Panc1 (cell line): ENCODE data around the gene ASF1B. TPM values are rescaled to one million over a fixed set of nuclear protein-coding genes. Genes with fewer than 3 reads are reported as not detected.
A peak's percentile ranks its signal among the peaks of the same experiment; 100 is the strongest.

Experiments
- ATAC-seq: fragments of 200-7000 bp; cut with Tn5 transposase; 2 replicates; pipeline ENCODE4 v1.9.1; 2020; ENCODE audit warnings: mild to moderate bottlenecking, moderate library complexity
- BruUV-seq: library from RNA; stranded (reverse); fragments of 400-500 nt; replicated peaks from 2 replicates; lab custom pipeline; 2021; lab: Mats Ljungman, UMichigan
- CTCF ChIA-PET: fragments of 300-600 bp; sonication (Branson Sonifier 250); formaldehyde crosslinking; loops from one replicate; lab custom pipeline; 2022; ENCODE audit warnings: antibody characterized with exemption; lab: Charles Lee
- POLR2A ChIA-PET: fragments of 300-600 bp; sonication (Branson Sonifier 250); formaldehyde crosslinking; loops from one replicate; lab custom pipeline; 2022; ENCODE audit warnings: antibody characterized with exemption; lab: Charles Lee
- DNase-seq: peaks from one replicate; pipeline ENCODE4 v3.0.0-alpha.2; 2010; ENCODE audit warnings: low read depth, low spot score
- H3K27ac ChIP-seq: 2 replicates; pipeline ENCODE4 v1.5.1; 2011; ENCODE audit warnings: mild to moderate bottlenecking, low read length, inconsistent platforms
- H3K27me3 ChIP-seq: fragments of 200-500 bp; sonication (Bioruptor generic); 2 replicates; pipeline ENCODE4 v1.6.0; 2014; ENCODE audit warnings: low read length, inconsistent platforms; ENCODE audit not compliant: control insufficient read depth, insufficient read depth
- H3K36me3 ChIP-seq: fragments of 200-500 bp; sonication (Bioruptor generic); 2 replicates; pipeline ENCODE4 v1.5.1; 2014; ENCODE audit warnings: inconsistent platforms, mild to moderate bottlenecking, low read length, moderate library complexity; ENCODE audit not compliant: control insufficient read depth, insufficient read depth
- H3K4me1 ChIP-seq: 2 replicates; pipeline ENCODE4 v1.5.1; 2011; ENCODE audit warnings: inconsistent platforms, mild to moderate bottlenecking, low read length, moderate library complexity; ENCODE audit not compliant: control insufficient read depth, insufficient read depth
- H3K4me3 ChIP-seq, 2 experiments: 2 replicates each; pipeline ENCODE4 v1.5.1; 2011 to 2012; ENCODE audit warnings: low read depth in 2 of 2, low read length in 2 of 2, mild to moderate bottlenecking in 2 of 2, inconsistent platforms in 1 of 2, moderate library complexity in 1 of 2
- H3K9me3 ChIP-seq: fragments of 200-500 bp; sonication (Bioruptor generic); 2 replicates; pipeline ENCODE4 v1.5.1; 2014; ENCODE audit warnings: low read depth, mild to moderate bottlenecking, inconsistent platforms, low read length, moderate library complexity; ENCODE audit not compliant: control insufficient read depth, insufficient read depth
- CTCF ChIP-seq: fragments of 450-650 bp; IDR thresholded peaks from 2 replicates; pipeline ENCODE4 v1.5.1; 2017; ENCODE audit warnings: mild to moderate bottlenecking
- POLR2AphosphoS5 ChIP-seq: IDR thresholded peaks from 2 replicates; pipeline ENCODE4 v1.6.1; 2012; ENCODE audit warnings: mild to moderate bottlenecking, low read depth, low read length, moderate library complexity
- REST ChIP-seq, 2 experiments: IDR thresholded peaks; 2 replicates each; pipeline ENCODE4 v1.6.1; 2011 to 2012; ENCODE audit warnings: low read depth in 2 of 2, control low read depth in 1 of 2, low read length in 1 of 2, mild to moderate bottlenecking in 1 of 2, moderate library complexity in 1 of 2; ENCODE audit not compliant: insufficient read depth in 1 of 2
- SIN3A ChIP-seq: IDR thresholded peaks from 2 replicates; pipeline ENCODE4 v1.6.1; 2012; ENCODE audit warnings: low read depth, mild to moderate bottlenecking, low read length, moderate library complexity, borderline replicate concordance; ENCODE audit not compliant: insufficient read depth
- TCF7L2 ChIP-seq: IDR thresholded peaks from 2 replicates; pipeline ENCODE4 v1.6.1; 2011; ENCODE audit warnings: mild to moderate bottlenecking, low read depth, low read length, inconsistent platforms
- in situ Hi-C: cut with HindIII; loops from 2 replicates; pipeline ENCODE4 v1.10.0; 2016; ENCODE audit warnings: low sequenced_read_pairs, low pct_unique_long_range_greater_than_20kb
- intact Hi-C: fragments of 100-400 bp; cut with micrococcal nuclease; formaldehyde crosslinking; loops from one replicate; pipeline ENCODE4 v1.10.0; 2022; ENCODE audit not compliant: unreplicated experiment
- total RNA-seq: library from RNA; stranded (reverse); gene quantifications from one replicate; pipeline ENCODE4 v1.2.1, GENCODE V29; 2021; ENCODE audit not compliant: unreplicated experiment

The ASF1B gene
- total RNA-seq, 1 experiment from 2014 or later = 35.4 TPM

- ChIA-PET CTCF (no interaction called here), POLR2A (interaction anchor here (0.6 kb wide), 1 partner anchor 64 kb away, joined by 11 read pairs; no protein-coding TSS in a partner anchor)
- Histone ChIP-seq H3K4me3 (no peak overlapping the region), H3K4me1 (peaks cover 31% of the 10 kb centered on the region), H3K9me3 (no peaks in the 10 kb centered on the region), H3K36me3 (no peaks in the 10 kb centered on the region), H3K27ac (peak overlapping the region; percentile 68), H3K27me3 (no peaks in the 10 kb centered on the region)
- TF ChIP-seq POLR2AphosphoS5 (no peak), TCF7L2 (no peak), SIN3A (no peak), REST (IDR thresholded peaks at IDR 0.05; ENCODE audit: insufficient read depth in 1 of 2, low read depth in 2 of 2, low read length in 1 of 2) (no peak), CTCF (no peak)
- intact Hi-C loops = no loop called here
- BruUV-seq = no TSS peak
- ATAC-seq (no peak), DNase-seq (no peak)
- in situ Hi-C loops = no loop called here
Observed at GRCh38 chr19:14112809-14113385, 23.5 kb downstream of the ASF1B start.

- ATAC-seq (no peak), DNase-seq (no peak)
- H3K36me3 ChIP-seq = no peaks in the 10 kb centered on the region
- H3K27me3 ChIP-seq = no peaks in the 10 kb centered on the region
- peaks cover 31% of the 10 kb centered on the region for H3K4me1 ChIP-seq
- intact Hi-C loops = no loop called here
- TF ChIP-seq POLR2AphosphoS5 = no peak
- no peak for TF ChIP-seq TCF7L2
- TF ChIP-seq REST (IDR thresholded peaks at IDR 0.05; ENCODE audit: insufficient read depth in 1 of 2, low read depth in 2 of 2, low read length in 1 of 2) = no peak
- TF ChIP-seq SIN3A = no peak
- TF ChIP-seq CTCF = no peak
- no peaks in the 10 kb centered on the region for H3K9me3 ChIP-seq
- BruUV-seq = no TSS peak
- peak overlapping the region; percentile 68 for H3K27ac ChIP-seq
- ChIA-PET CTCF (no interaction called here), POLR2A (interaction anchor here (0.6 kb wide), 1 partner anchor 63 kb away, joined by 11 read pairs; no protein-coding TSS in a partner anchor)
- in situ Hi-C loops = no loop called here
- no peak overlapping the region for H3K4me3 ChIP-seq
Observed at GRCh38 chr19:14112051-14112808, 24.2 kb downstream of the ASF1B start.
